ENCODE measurements around the gene ITM2C.

GRCh38 chr2:230906471-230907230 is 41.9 kb downstream of the ITM2C start:
- TF ChIP-seq ZBTB7A (tag by site-specific recombination; IDR thresholded peaks at IDR 0.05; ENCODE audit: low read depth) (no peak), ZNF266 (tag by site-specific recombination; IDR thresholded peaks at IDR 0.05; ENCODE audit: low read depth) (no peak), ZNF830 (tag by site-specific recombination; IDR thresholded peaks at IDR 0.05; ENCODE audit: low read depth) (no peak), ZNF707 (tag by site-specific recombination; IDR thresholded peaks at IDR 0.05) (no peak), CTCF (tag by site-specific recombination; IDR thresholded peaks at IDR 0.05) (no peak), TCF7L2 (IDR thresholded peaks at IDR 0.05; ENCODE audit: borderline replicate concordance, low read depth, low read length) (no peak), ZNF555 (tag by site-specific recombination; conservative IDR thresholded peaks at IDR 0.05) (no peak), ZFP69B (tag by site-specific recombination; IDR thresholded peaks at IDR 0.05) (no peak)
- TF ChIP-seq, protein P1, sequence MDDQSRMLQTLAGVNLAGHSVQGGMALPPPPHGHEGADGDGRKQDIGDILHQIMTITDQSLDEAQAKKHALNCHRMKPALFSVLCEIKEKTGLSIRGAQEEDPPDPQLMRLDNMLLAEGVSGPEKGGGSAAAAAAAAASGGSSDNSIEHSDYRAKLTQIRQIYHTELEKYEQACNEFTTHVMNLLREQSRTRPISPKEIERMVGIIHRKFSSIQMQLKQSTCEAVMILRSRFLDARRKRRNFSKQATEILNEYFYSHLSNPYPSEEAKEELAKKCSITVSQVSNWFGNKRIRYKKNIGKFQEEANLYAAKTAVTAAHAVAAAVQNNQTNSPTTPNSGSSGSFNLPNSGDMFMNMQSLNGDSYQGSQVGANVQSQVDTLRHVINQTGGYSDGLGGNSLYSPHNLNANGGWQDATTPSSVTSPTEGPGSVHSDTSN (CRISPR knock-in tag; IDR thresholded peaks at IDR 0.05): no peak

All from HEK293 (cell line).